B cell (primary cell): ENCODE results near the gene P4HA2. TPM values are rescaled to one million over a fixed set of nuclear protein-coding genes. Genes with fewer than 3 reads are reported as not detected.

Source experiments
- ATAC-seq: fragments of 200-7000 bp; cut with Tn5 transposase; one replicate; pipeline ENCODE4 v1.10.0; 2021; ENCODE audit warnings: low read depth, mild to moderate bottlenecking, moderate number of reproducible peaks, moderate library complexity
- CTCF ChIA-PET: fragments of 350-600 bp; sonication (Branson Sonifier 250); formaldehyde crosslinking; loops from one replicate; lab custom pipeline; 2021; ENCODE audit warnings: antibody characterized with exemption, inconsistent platforms; lab: Charles Lee
- POLR2A ChIA-PET: fragments of 350-600 bp; sonication (Branson Sonifier 250); formaldehyde crosslinking; loops from one replicate; lab custom pipeline; 2021; ENCODE audit warnings: antibody characterized with exemption; lab: Charles Lee
- DNase-seq: peaks from one replicate; pipeline ENCODE4 v3.0.0; 2013
- H2AFZ ChIP-seq: 2 replicates; pipeline ENCODE4 v1.6.1; 2012; ENCODE audit warnings: mild to moderate bottlenecking, low read depth, low read length; ENCODE audit not compliant: insufficient read depth, poor library complexity, severe bottlenecking
- H3K27ac ChIP-seq, 2 donors: 1 replicate in 1 of 2; 2 replicates in 1 of 2; pipeline ENCODE4 v1.5.1; 2012 to 2013; ENCODE audit warnings: low read length in 2 of 2, mild to moderate bottlenecking in 2 of 2, moderate library complexity in 1 of 2
- H3K27me3 ChIP-seq, 4 experiments: fragments of 200-600 bp in 1 of 4; sonication (generic) in 1 of 4; replicated peaks in 1 of 4; 1 replicate in 2 of 4; 2 replicates in 2 of 4; pipeline versions ENCODE4 v1.6.1 to v1.7.0; 2013 to 2016; ENCODE audit warnings: low read length in 3 of 4, mild to moderate bottlenecking in 2 of 4, mixed read lengths in 1 of 4, moderate library complexity in 1 of 4; ENCODE audit not compliant: insufficient read depth in 4 of 4, control insufficient read depth in 3 of 4; ENCODE audit errors: control extremely low read depth in 1 of 4
- H3K36me3 ChIP-seq, 2 experiments: replicated peaks in 1 of 2; 1 replicate in 1 of 2; 2 replicates in 1 of 2; pipeline versions ENCODE4 v1.6.1 to v1.7.1; 2013; ENCODE audit warnings: low read length in 1 of 2; ENCODE audit not compliant: insufficient read depth in 2 of 2, control insufficient read depth in 1 of 2; ENCODE audit errors: control extremely low read depth in 1 of 2, extremely low read depth in 1 of 2
- H3K4me1 ChIP-seq, 2 donors: fragments of 200-600 bp in 1 of 2; sonication (generic) in 1 of 2; 1 replicate in 1 of 2; 2 replicates in 1 of 2; pipeline versions ENCODE4 v1.5.1 to v1.6.1; 2013 to 2017; ENCODE audit warnings: low read length in 2 of 2; ENCODE audit not compliant: control insufficient read depth in 2 of 2, insufficient read depth in 2 of 2
- H3K4me2 ChIP-seq: replicated peaks from 2 replicates; pipeline ENCODE3; 2012; ENCODE audit warnings: mild to moderate bottlenecking, low read depth, low read length; ENCODE audit not compliant: poor library complexity, severe bottlenecking
- H3K4me3 ChIP-seq, 5 experiments: fragments of 200-600 bp in 1 of 5; sonication (generic) in 1 of 5; 1 replicate in 3 of 5; 2 replicates in 2 of 5; pipeline versions ENCODE4 v1.5.1 to v1.7.0; 2011 to 2016; ENCODE audit warnings: low read length in 4 of 5, mild to moderate bottlenecking in 4 of 5, low read depth in 2 of 5, control low read depth in 1 of 5, moderate library complexity in 1 of 5; ENCODE audit not compliant: insufficient read depth in 1 of 5; ENCODE audit errors: control extremely low read depth in 1 of 5, extremely low read depth in 1 of 5
- H3K79me2 ChIP-seq: fragments of 200-600 bp; sonication (generic); one replicate; pipeline ENCODE4 v1.6.0; 2016; ENCODE audit warnings: low read length; ENCODE audit not compliant: control insufficient read depth, insufficient read depth
- H3K9ac ChIP-seq: fragments of 200-600 bp; sonication (generic); 2 replicates; pipeline ENCODE4 v1.6.1; 2017; ENCODE audit warnings: mild to moderate bottlenecking, low read length, moderate library complexity
- H3K9me3 ChIP-seq, 3 donors: one replicate each; pipeline versions ENCODE4 v1.6.1 to v1.7.1; 2013; ENCODE audit warnings: low read length in 2 of 3; ENCODE audit not compliant: control insufficient read depth in 2 of 3, insufficient read depth in 1 of 3; ENCODE audit errors: control extremely low read depth in 1 of 3
- H4K20me1 ChIP-seq: 2 replicates; pipeline ENCODE4 v1.6.0; 2012; ENCODE audit warnings: mild to moderate bottlenecking, low read length; ENCODE audit not compliant: insufficient read depth, control insufficient read depth, poor library complexity, severe bottlenecking
- H3K27ac Mint-ChIP-seq: one replicate; pipeline ENCODE4 v1.8.0; 2021; ENCODE audit warnings: mixed read lengths
- H3K27me3 Mint-ChIP-seq: one replicate; pipeline ENCODE4 v1.8.0; 2021; ENCODE audit warnings: mixed read lengths
- H3K4me1 Mint-ChIP-seq: one replicate; pipeline ENCODE4 v1.8.0; 2021; ENCODE audit warnings: mixed read lengths
- H3K4me3 Mint-ChIP-seq: one replicate; pipeline ENCODE4 v1.8.0; 2021; ENCODE audit warnings: mixed read lengths
- H3K9me3 Mint-ChIP-seq: one replicate; pipeline ENCODE4 v1.8.0; 2022; ENCODE audit warnings: mixed read lengths; ENCODE audit not compliant: insufficient read depth
- EZH2 ChIP-seq: IDR thresholded peaks from 2 replicates; pipeline ENCODE4 v1.6.1; 2012; ENCODE audit warnings: borderline replicate concordance, low read depth, mild to moderate bottlenecking, moderate library complexity, low read length; ENCODE audit not compliant: insufficient read depth, poor library complexity, severe bottlenecking
- WGBS: methylation state at CpG from one replicate; pipeline ENCODE4 v1.1.5; 2013; ENCODE audit warnings: missing lambda C conversion rate; ENCODE audit not compliant: insufficient coverage; 5-methylcytosine and 5-hydroxymethylcytosine counted together
- intact Hi-C: fragments of 100-400 bp; cut with micrococcal nuclease; formaldehyde crosslinking; loops from one replicate; pipeline ENCODE4 v1.10.0; 2022
- polyA plus RNA-seq: library from polyadenylated mRNA; depleted of rRNA; stranded (reverse); fragments of >200 nt; gene quantifications from 2 replicates; pipeline ENCODE4 v1.2.3, GENCODE V29; 2012
- total RNA-seq, 2 donors: library from RNA; stranded (reverse); fragments of 120-200 nt in 1 of 2; gene quantifications; 1 replicate in 1 of 2; 2 replicates in 1 of 2; pipeline versions ENCODE4 v1.2.3 to v1.2.4, GENCODE V29; 2013 to 2022
- TF ChIP-seq, protein P1 (sequence below): fragments of 200-600 bp; IDR thresholded peaks from one replicate; pipeline ENCODE4 v1.8.0; 2022; ENCODE audit warnings: antibody characterized with exemption, mild to moderate bottlenecking

Gene P4HA2
- total and polyA plus RNA-seq, 2 donors (not counting 1 experiment from before 2014, with no cell fraction given): 0.09 to 0.25 TPM

DNA sequence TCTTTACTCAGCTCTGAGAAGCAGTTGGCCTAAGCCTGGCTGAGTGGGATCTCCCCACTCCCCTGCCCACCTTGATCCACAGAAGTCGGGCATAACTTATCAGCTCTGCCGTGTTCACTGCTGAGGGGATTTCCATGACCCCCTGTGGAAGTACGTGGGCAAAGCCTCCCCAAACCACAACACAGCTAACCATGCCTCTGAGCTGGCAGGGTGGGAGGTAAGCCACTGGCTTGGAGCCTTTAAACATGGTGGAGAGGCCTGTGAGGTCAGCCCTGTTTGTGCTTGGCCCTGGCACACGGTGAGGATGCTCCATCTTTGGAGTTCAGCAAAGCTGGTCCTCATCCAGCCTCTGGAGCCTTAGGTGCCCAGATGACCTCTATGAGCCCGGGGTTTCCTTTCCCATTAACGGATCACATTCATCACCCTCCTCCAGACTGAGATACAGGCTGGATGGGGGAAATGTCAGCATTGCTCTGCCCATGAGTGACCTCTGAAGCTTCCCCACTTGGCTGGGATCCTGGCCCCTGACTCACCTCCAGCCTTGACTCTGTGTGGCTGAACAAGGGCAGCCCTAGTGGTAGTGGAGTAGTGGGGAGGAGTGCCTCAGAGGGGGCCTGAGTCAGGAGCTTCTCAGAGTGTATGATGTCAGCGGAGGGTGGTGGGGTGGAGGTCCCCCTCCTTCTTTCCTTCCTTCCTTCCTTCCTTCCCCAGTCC lies 36.1 kb upstream of the P4HA2 start:
- POLR2A ChIA-PET: no interaction called here
- H3K79me2 ChIP-seq: no peaks in the 10 kb centered on the region
- H3K27me3 ChIP-seq: peaks cover 0 to 8% (median under 1%) of the 10 kb centered on the region in 4 experiments
- H3K9ac ChIP-seq: no peak overlapping the region
- H3K27ac Mint-ChIP-seq: no peak overlapping the region
- no peak overlapping the region for H3K4me3 Mint-ChIP-seq
- no peaks in the 10 kb centered on the region for H3K9me3 Mint-ChIP-seq
- no peak overlapping the region for H3K27ac ChIP-seq
- no peaks in the 10 kb centered on the region for H3K4me1 ChIP-seq
- no peak overlapping the region for H3K4me2 ChIP-seq
- DNase-seq (no peak), ATAC-seq (no peak)
- H2AFZ ChIP-seq: no peak overlapping the region
- 81% methylated on average over 5 of the region's 7 CpGs for WGBS
- H4K20me1 ChIP-seq: no peaks in the 10 kb centered on the region
- TF ChIP-seq, protein P1, sequence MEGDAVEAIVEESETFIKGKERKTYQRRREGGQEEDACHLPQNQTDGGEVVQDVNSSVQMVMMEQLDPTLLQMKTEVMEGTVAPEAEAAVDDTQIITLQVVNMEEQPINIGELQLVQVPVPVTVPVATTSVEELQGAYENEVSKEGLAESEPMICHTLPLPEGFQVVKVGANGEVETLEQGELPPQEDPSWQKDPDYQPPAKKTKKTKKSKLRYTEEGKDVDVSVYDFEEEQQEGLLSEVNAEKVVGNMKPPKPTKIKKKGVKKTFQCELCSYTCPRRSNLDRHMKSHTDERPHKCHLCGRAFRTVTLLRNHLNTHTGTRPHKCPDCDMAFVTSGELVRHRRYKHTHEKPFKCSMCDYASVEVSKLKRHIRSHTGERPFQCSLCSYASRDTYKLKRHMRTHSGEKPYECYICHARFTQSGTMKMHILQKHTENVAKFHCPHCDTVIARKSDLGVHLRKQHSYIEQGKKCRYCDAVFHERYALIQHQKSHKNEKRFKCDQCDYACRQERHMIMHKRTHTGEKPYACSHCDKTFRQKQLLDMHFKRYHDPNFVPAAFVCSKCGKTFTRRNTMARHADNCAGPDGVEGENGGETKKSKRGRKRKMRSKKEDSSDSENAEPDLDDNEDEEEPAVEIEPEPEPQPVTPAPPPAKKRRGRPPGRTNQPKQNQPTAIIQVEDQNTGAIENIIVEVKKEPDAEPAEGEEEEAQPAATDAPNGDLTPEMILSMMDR: no peak
- no peak for TF ChIP-seq EZH2
- H3K4me3 ChIP-seq: no peak overlapping the region
- intact Hi-C loops: no loop called here
- H3K9me3 ChIP-seq: no peaks in the 10 kb centered on the region
- H3K4me1 Mint-ChIP-seq: no peaks in the 10 kb centered on the region
- CTCF ChIA-PET: interaction anchor here (1.3 to 2.5 kb wide), 2 partner anchors 9 to 26 kb away, joined by 5 to 14 read pairs; no protein-coding TSS in a partner anchor
- no peaks in the 10 kb centered on the region for H3K36me3 ChIP-seq
- H3K27me3 Mint-ChIP-seq: peaks cover 6% of the 10 kb centered on the region

DNA sequence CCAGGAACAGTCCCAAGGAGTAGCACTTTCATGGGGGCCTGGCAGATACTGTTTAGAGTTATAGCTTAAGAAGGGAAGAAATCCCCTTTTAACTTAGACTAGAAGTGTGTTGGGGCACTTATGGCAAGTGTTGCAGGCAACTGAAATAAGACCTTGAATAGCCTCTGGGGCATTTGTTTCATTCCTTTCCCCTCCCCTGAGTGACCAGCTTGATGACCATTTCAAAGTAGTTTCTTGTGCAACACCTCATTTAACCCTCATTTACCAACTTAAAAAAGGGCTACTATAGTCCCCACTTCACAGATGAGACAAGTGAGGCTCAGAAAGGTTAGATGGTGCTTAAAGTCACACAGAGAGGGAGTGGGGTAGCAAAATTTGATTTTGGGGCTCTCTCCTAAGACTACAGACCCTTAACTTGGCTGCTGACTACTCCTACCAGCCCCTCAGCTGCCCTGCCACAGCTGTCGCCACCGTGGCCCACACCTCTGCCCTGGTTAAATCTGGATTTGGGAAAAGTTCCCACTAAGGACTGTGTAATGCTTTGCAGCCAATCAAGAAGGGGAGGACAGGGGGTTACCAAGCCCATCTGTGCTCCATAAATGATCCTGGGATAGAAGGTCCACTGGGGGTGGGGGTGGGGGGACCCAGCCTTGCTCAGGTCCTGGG lies 35.4 kb upstream of the P4HA2 start:
- DNase-seq: no peak
- no peak for ATAC-seq
- Mint-ChIP-seq H3K9me3 (no peaks in the 10 kb centered on the region), H3K27ac (no peak overlapping the region), H3K4me1 (no peaks in the 10 kb centered on the region), H3K27me3 (peaks cover 6% of the 10 kb centered on the region), H3K4me3 (no peak overlapping the region)
- no peak overlapping the region for H3K9ac ChIP-seq
- H3K4me2 ChIP-seq: no peak overlapping the region
- no peaks in the 10 kb centered on the region for H3K79me2 ChIP-seq
- peaks cover 0 to under 1% of the 10 kb centered on the region in 2 donors for H3K4me1 ChIP-seq
- H3K4me3 ChIP-seq: no peak overlapping the region
- peaks cover 0 to under 1% (median 0%) of the 10 kb centered on the region in 3 donors for H3K9me3 ChIP-seq
- peaks cover 0 to 15% (median 4%) of the 10 kb centered on the region in 4 experiments for H3K27me3 ChIP-seq
- 100% methylated on average over 2 of the region's 2 CpGs for WGBS
- no peak overlapping the region for H3K27ac ChIP-seq
- no peaks in the 10 kb centered on the region for H3K36me3 ChIP-seq
- TF ChIP-seq, protein P1: no peak
- TF ChIP-seq EZH2: no peak
- ChIA-PET CTCF (interaction anchor here (1.3 to 2.5 kb wide), 2 partner anchors 9 to 25 kb away, joined by 5 to 14 read pairs; no protein-coding TSS in a partner anchor), POLR2A (no interaction called here)
- intact Hi-C loops: no loop called here
- H2AFZ ChIP-seq: no peak overlapping the region
- H4K20me1 ChIP-seq: no peaks in the 10 kb centered on the region
